Mucosa of gallbladder (tissue), 1 donor: ENCODE data around the gene ADORA2A. TPM values are rescaled to one million over a fixed set of nuclear protein-coding genes. Genes with fewer than 3 reads are reported as not detected.
"Not testable (repeated sequence)": the region's sequence is repeated elsewhere in the genome, so short reads cannot be mapped to it uniquely, and the experiment has no call there.

Experiments
- DNase-seq: peaks from one replicate; pipeline ENCODE4 v3.0.0-alpha.2; 2020; ENCODE audit warnings: low spot score
- total RNA-seq: library from RNA; stranded (reverse); gene quantifications from one replicate; pipeline ENCODE4 v1.2.1, GENCODE V29; 2021
- donor health status: DM: no; HTN: no; CAD: no.

ADORA2A gene
- total RNA-seq, 1 donor from 2014 or later, result 4.1 TPM

GRCh38 chr22:24489011-24489410 lies 61.6 kb downstream of the ADORA2A start:
- no peak for DNase-seq

GRCh38 chr22:24489434-24489833 lies 62.0 kb downstream of the ADORA2A start:
- DNase-seq, result not testable (repeated sequence)

Other genes with a start within 250 kb of the ADORA2A start
- 2.0 TPM for gene SUSD2, start 246.1 kb upstream of the ADORA2A start, total RNA-seq
- gene GGT5, start 182.5 kb upstream of the ADORA2A start, total RNA-seq, result 21.8 TPM
- gene SPECC1L, start 156.8 kb upstream of the ADORA2A start, total RNA-seq, result 65.7 TPM
- gene UPB1, start 67.7 kb downstream of the ADORA2A start, total RNA-seq, result 0.83 TPM
- 201 TPM for gene GUCD1, start 127.5 kb downstream of the ADORA2A start, total RNA-seq
- gene SNRPD3, start 128.4 kb downstream of the ADORA2A start, total RNA-seq, result 98.3 TPM
- 49.4 TPM for gene LRRC75B, start 165.5 kb downstream of the ADORA2A start, total RNA-seq
- gene GGT1, start 175.6 kb downstream of the ADORA2A start, total RNA-seq, result 208 TPM